ENCODE measurements around the gene TEKT3.

TEKT3 gene

DNA sequence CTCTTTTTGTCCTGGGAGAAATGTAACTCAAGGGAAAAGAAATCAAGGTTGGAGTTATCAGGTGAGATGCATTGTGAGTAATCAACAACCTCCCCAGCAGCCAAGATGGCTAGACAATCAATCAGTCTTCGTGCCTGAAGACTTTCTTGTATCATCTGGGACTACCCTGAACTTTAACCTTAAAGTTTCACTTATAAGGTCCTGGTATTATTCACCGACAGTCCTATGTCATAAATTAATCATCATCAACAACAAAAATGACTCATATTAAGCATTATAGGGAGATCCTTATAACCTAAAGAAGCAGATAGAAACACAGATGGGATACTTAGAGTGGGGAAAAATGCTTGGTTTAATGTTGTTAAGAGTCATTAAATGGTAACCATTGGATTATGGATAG is 7.7 kb upstream of the TEKT3 start:
- DNase-seq: no peak

DNA sequence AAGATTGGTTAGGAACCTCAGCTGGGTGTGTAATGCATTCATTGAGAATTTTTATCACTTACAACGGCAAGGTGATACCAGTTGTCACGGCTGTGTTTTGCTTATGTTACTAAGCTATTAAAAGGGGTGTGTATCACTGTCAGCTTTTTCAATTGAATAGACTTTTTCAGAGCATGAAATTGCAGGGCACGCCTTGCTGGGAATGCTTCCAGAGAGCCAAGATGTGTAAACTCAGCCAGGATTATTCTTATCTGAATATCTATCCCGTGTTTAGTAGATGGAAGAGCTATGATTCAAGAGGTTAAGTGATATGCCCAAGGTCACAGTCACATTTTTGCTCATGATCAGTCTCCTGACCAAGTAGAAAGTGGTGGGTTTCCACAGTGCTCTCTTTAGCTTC is 6.6 kb upstream of the TEKT3 start:
- DNase-seq: no peak

DNA sequence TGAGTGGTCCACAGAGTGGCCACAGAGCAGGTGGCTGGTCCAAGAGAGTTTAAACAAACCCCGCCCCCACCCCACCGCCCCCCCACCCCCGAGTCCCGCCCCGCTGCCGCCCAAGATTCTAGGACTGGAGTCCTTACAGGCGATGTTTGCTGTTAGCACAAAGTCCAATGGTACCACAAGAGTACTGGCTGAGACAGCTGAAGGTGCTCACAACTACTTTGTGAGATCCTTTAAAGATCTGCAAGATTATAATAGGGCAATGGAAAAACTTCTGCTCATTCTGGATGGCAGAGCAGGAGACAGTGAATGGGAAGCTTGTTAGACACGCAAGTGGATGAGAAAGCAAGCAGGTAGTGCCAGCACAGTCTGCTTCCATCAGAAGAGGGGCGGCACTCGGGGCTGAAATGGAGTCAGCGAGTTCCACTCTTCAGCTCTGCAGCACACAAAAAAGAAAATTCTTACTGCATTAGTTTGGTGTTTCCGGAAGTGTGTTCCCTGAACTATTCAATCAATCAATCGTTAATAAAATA is 4.7 kb upstream of the TEKT3 start:
- DNase-seq: no peak

DNA sequence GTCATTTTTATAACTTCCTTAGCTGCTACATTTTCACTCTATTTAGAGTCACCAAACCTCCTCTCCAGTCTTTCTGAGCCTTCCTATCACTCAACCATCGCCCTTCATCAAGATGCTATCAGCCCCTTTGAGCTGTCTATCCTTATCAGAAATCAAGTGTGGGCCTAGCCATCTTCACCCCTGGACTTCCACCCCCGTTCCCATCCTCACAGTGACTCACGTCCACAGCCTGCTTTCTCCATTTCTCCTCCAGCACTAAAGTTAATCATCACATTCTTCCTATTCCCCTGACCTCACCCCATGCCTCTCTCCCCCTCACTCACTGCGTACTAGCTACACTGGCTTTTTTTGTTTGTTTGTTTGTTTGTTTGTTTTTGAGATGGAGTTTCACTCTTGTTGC is 2.4 kb upstream of the TEKT3 start:
- no peak for DNase-seq

DNA sequence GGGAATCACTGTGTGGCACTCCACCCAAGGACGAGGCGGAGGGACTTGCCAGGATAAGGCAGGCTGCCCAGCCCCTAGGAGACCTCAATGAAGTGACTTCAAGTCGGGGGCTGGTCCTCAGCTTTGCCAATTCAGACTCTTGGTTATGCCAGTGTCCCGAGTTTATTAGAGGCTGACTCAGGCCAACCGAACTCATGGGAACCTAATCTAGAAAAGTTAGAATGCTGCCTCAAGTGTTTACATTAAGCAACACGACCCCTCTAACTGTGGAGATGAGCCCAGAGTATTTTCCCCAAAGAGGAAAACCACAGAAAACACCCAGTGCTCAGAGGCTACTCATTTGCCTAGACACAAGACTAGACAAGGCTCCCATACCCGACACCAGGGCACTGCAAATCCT is 1.1 kb upstream of the TEKT3 start:
- no peak for DNase-seq

DNA sequence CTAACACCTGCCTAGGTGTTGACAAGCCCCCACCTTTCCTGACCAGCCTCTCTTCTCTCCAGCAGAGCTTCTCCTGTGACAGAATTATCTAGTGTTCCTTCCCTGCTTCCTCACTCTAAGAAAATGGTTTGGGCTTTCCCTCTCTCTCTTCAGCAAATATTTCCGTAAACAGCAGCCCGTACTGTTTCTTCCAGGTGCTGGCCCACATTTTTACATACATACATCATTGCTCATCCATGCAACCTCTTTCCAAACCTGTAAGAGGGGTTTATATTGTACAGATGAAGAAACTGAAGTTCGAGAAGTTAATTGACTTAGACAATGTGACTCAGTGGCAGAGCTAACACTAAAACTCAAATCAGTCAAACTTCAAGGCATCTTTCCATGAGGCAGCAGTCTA is 569 bp upstream of the TEKT3 start:
- no peak for DNase-seq

DNA sequence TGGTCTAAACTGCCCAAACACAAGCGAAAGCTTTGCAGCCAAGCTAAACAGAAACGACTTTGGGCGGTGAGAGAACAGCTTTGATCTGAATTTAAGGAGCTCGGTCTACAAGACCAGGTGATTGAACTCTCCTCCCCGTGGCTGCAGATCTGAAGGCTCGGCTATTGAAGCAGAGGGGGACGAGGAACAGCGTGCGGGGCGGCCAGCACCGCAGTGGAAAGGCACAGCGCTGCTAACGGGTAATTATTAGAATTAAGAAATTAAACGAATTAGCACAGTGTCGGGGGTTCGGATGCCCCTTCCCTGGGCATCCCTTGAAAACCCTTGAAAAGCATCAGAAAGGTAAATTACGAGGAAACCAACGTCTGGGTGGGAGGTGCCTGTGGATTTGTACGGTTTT is 431 bp downstream of the TEKT3 start:
- DNase-seq: no peak

DNA sequence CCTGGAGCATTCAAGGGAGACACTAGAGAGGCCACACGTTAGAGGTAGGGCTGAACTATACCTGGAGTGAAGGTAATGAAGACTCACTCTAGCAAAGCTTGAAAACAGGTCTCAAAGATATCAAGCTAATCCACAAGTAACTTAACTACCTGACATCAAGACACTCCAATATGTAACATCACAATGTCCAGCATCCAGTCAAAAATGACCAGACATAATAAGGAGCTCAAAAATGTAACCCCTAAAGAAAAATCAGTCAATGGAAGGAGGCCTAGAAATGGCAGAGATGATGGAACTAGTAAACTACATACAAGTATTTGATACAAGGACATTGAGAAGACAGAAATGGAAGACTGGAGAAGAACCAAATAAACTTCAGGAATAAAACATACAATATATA is 6.0 kb downstream of the TEKT3 start:
- no peak for DNase-seq

DNA sequence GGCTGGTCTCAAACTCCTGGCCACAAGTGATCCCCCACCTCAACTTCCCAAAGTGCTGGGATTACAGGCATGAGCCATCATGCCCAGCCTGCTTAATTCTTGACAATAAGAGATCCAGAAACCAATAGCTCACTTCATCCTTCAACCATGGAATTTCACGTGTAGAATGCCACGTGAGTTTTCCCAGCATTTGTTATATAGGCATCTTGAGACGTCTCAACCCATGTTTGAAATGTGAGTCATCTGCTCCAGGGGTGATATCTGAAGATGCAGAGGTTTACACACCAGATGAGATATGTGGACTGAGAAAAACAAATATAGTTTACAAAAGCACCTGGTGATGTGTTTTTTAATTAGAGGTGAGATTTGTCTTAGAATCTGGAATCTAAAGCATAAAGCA is 7.1 kb downstream of the TEKT3 start:
- DNase-seq: no peak

DNA sequence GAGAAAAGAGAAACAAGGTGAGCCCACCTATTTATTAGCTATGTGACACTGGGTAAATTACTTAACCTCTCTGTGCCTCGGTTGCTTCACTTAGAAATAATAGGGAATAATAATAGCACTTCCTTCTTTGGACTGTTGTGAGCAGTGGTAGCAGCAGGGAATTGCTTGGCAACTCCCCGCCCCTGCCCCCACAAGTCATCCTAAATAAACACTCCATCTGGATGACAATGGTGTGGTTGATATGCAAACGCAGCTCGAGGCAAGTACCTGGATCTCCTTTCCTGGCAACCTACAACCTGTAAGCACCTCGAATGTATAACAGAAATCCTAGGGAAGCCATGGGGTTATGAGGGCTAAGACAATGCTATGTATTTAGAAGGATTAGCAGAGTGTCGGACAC is 9.1 kb downstream of the TEKT3 start:
- no peak for DNase-seq

DNA sequence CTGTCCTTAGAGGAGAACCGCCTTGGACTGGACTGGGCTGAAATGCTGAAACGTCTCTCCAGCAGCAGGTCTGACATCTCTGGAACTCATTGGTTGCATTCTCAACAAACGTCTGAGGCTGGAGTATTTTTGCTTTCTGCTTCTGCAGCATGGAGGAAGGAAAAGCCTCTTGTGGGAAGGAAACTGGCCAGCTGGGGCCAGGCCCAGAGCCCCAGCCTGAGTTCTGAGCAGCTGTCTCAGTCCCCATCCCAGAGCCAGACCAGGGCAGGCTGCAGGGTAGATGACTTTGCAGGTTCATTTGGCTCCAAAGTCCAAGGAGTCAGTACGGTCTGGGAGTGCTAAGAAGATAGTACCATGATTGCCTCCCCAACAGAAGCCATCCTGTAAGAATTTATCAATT is 18.3 kb downstream of the TEKT3 start:
- no peak for DNase-seq

DNA sequence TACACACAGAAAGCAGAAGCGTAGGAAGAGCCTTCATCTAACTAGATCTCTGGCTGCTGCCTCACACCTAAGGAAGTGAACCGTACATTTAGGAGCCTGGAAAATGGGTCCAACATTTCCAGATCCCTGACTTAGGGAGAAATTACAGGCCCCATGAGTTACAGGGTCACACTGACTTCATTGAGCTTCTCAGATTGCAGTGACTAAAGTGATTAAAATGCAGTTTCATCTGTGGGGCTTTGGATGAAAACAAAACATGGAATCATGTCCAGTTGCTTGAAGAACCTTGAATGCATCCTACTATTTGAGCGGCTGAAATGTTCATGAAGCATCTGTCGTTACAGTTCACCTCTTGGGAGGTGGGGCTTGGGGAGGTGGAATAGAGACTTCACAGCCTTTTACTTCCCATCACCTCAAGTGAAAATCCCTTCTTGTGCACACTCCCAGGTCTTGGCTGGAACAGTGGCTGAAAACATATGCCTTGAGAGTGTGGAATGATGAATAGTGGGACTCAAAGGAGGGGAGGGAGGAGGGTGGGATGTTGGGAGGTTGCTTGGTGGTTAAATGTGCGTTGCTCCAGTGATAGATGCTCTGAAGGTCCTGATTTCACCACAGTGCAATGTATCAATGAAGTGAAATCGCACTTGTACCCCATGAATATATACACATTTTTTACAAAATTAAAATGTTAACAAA is 19.7 kb downstream of the TEKT3 start:
- no peak for DNase-seq

DNA sequence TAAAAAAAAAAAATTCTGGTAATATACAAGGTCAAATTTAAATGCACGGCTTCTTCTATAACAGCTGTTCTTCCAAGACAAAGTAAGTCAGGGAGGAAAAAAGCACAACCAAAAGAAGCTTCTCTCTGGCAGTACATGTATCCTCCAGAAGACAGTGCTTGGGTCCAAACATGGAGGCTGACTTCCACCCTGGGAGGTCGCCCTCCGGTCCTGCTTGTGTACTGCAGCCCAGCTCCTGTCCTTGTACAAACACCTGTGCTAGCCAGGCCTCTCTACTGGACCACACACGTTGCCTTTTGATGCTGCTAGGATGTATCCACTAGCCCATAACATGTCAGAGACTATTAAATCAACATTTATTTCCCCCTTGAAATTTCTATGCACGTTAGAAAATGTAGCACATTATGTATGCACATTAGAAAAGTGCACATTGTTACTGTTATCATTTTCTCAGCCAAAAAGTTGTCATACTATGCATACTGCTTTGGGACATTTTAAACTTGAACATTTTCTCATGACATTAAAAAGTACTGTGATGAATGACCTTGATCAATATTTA is 21.9 kb downstream of the TEKT3 start:
- DNase-seq: no peak

DNA sequence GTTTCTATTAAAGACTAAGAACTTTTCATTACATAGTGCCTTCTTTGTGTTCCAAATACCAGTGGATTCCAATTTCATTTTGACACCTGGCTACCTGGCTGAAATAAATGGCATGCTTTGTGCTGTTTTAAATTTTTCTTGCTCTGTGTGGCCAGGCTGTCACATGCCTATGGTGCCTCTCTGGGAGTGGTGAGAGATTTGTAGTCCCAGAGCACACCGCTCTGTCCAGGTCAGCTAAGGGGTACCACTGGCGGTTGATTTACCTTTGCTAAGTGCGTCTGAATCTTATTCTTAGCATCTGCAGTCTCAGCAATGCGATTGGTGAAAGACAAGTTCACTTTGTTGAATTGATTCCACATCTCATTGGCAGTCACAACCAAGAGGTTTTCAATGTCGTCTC is 29.4 kb downstream of the TEKT3 start:
- DNase-seq: no peak

DNA sequence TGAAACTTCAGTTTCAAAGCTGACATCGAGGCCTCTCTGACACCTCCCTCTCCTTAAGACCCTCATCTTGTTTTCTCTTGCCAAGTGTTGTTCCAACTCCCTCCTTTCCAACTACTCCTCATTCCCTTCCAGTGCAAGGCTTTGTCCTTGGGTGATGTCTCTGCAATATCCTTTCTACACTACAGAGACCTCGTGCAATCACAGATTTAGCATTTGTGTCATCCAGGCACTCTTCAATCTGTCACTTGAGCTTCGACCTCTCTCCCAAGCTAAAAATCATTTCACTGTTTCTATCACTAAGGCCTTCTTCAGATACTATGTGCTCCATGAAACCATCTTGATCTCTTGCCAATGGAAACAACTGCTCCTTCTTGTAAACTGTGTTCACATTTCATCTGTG is 31.6 kb downstream of the TEKT3 start:
- no peak for DNase-seq

DNA sequence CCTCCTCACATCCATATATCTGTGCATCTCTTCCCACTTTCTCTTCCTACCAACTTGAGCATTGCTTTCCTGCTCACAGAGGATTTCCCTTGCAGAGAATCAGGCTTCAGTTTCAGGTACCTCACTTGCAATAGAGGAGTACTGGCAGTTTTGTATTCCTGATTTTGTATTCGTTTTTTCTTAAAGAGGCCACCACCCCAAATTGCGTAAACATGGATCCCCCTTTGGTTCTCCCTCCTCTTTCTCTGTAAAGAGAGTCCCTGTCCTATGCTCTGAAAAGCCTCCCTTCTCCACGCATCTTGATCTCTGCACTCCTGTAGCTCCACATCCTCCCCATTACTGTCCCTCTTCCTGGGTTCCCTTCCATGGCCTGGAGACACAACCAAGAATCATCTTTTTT is 32.2 kb downstream of the TEKT3 start:
- no peak for DNase-seq

DNA sequence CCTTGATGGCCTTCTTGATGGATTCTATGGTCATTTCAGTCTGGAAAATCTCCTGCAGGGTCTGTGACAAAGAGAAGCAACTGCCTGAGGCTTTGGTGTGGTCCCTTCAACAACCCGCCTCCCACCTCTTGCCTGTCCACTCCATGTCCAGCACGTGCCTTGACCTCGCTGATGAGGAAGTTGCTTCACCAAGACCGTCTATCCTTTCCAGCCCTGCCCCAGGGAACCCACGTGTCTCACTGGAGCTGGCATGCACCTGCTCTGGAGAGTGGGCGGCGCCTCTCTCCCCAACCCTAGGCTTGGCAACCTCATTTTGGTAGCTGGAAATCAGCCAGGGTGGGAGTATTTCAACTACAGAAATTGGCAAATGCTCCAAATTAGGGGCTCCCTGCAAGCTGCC is 32.6 kb downstream of the TEKT3 start:
- DNase-seq: no peak

DNA sequence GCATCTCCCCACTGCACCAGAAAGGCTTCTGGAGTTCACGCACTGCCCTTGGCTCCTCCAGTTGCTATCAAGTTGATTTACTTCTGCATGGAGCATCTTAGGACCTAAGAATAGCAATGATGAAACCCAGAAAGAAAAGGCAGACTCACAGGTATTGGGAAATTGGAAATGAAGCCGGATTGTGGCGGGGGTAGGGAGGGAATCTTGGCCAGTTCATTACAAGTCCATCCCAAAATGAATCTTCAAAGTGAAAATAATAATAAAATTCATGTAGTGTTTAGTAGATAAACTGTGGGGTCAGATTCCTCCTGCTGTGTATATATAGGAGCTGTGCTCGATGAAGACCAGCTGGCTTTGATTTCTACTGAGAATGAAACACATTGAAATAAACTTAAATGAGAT is 33.7 kb downstream of the TEKT3 start:
- no peak for DNase-seq

DNA sequence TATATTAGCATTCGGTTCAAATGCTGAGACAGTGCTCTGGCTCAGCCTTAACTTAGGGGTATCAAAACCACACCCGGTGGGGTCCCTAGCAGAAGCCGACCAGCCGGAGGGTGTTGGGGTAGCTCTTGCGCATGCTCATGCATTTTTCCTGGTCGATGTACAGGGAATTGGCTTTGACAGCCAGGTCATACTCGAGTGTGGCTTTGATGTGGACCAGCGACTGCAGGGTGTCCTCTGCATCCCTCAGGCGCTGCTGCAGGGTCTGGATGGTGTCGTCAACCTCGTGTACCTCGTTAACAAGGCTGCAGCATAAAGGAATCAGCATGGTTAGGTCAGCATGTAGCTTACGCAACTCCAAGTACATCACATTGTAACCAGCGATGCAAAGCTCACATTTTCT is 37.5 kb downstream of the TEKT3 start:
- DNase-seq: no peak

DNA sequence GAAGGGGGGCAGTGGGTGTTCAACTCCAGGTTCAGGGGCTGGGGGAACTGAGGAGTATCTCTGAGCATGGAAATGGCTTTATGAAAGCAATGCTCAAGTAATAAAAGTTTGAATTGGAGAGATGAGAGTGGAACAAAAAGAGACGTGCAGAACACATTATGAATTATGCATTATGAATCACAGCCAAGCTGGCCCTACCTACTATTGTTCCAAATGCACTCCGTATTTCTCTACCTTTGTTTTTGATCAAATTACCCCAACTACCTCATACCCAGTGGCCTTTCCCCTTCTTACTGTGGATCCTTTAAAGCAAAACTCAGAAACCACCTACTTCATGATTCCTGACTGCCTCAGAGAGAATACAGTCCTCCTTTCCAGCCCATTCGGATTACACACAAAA is 38.1 kb downstream of the TEKT3 start:
- no peak for DNase-seq

DNA sequence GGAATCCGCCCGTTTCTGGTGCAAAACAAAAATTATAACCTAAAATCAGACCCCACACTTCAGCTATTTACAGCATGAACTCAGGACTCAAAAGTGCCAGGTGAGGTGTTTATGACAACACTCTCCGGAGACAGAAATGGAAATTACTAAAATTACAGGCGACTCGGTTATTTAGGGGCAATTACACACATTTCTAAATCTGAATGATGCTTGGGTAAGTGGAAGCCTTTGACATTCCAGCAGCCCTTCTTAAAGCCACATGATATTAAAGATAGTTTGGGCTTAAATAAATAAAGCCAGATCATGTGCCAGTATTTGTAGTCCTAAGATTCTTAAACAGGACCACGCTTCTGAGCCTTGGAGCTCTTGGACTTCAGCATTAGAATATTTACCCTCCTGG is 39.6 kb downstream of the TEKT3 start:
- DNase-seq: no peak

DNA sequence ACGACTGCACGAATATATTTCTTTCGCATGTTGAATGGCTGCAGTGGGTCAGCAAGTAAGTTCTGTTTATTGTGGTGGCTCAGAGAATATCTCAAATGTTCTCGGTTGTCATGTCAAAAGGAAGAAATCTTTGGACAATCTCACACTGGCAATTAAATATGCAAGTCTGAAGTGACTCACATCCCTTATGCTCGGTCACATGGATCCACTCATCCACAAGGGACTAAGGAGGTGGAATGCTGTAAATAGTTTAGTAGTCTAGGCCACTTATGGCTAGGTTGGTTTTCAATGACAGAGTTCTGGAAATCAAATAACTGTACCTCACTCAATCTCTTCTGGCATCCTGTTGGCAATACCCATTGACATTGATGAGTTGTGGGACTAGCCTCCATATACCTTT is 43.2 kb downstream of the TEKT3 start:
- no peak for DNase-seq

DNA sequence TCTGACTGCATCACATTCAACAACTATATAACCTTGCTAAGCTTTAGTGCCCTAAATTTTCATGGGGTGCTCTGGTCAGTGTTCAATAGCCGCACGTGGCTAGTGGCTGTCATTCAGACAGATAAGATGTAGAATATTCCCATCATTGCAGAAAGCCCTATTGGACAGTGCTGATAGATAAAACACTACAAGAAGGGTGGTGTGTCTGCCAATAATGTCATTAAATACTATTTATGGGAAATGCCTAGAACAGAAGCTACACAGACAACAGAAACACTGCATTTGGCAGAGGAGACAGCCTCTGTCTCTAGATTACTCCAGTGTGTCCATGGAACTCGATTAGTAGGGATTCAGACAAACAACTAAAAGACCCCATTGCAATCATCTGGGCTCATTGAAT is 47.8 kb downstream of the TEKT3 start:
- no peak for DNase-seq

DNA sequence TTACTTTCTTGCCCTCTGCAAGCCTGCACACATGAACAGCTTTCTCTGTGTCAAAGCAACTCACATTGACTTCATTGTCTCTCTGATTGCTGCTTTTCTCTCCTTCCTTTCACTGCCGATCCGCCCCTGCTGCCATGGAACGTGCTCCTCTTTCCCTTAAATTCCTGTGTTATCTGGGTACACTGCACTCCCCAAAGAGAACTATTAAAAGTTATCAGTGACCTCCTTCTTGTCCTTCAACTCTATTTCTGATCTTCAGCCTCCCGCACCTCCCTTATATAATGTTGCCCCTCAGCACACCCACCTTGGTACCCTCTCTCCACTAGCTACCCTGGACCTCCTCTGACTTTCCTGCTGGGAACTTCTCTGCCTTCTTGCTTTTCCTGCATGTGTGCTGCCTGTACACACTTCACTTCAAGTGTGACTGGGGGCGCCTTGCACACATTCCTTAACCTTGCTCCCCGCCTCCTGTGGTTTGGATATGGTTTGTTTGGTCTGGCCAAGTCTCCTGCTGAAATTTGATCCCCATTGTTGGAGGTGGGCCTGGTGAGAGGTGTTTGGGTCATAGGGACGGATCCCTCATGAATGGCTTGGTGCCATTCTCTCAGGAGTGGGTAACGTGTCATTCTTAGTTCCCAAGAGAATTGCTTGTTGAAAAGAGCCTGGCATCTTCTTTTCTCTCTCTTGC is 49.6 kb downstream of the TEKT3 start:
- no peak for DNase-seq

DNA sequence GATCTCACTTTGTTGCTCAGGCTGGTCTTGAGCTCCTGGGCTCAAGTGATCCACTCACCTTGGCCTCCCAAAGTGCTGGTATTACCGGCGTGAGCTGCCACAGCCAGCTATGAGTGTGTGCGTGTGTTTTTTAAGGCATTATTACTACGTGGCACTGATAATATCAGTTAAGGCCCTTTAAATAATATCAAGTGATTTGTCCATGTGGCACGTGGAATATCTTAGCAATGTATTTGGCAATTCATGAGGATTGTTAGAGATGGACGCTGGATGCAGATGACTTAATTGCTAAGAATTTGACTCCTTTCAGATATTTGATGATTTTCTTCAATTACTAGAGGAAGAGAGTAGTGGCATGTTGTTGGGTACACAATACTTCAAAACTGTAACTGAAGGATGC is 50.8 kb downstream of the TEKT3 start:
- DNase-seq: no peak

Measured in T-helper 9 cell (primary cell).